Measurements from ENCODE around the gene PSORS1C2. TPM values are rescaled to one million over a fixed set of nuclear protein-coding genes. Genes with fewer than 3 reads are reported as not detected.
A peak's percentile ranks its signal among the peaks of the same experiment; 100 is the strongest.

The PSORS1C2 gene
- total and polyA plus RNA-seq, 11 donors = not detected

GRCh38 chr6:31145386-31145785, 6.5 kb upstream of the PSORS1C2 start:
- H3K27me3 ChIP-seq = no peaks in the 10 kb centered on the region
- peaks cover 0 to 24% (median 15%) of the 10 kb centered on the region in 12 donors for H3K4me1 ChIP-seq
- TF ChIP-seq, protein P1, sequence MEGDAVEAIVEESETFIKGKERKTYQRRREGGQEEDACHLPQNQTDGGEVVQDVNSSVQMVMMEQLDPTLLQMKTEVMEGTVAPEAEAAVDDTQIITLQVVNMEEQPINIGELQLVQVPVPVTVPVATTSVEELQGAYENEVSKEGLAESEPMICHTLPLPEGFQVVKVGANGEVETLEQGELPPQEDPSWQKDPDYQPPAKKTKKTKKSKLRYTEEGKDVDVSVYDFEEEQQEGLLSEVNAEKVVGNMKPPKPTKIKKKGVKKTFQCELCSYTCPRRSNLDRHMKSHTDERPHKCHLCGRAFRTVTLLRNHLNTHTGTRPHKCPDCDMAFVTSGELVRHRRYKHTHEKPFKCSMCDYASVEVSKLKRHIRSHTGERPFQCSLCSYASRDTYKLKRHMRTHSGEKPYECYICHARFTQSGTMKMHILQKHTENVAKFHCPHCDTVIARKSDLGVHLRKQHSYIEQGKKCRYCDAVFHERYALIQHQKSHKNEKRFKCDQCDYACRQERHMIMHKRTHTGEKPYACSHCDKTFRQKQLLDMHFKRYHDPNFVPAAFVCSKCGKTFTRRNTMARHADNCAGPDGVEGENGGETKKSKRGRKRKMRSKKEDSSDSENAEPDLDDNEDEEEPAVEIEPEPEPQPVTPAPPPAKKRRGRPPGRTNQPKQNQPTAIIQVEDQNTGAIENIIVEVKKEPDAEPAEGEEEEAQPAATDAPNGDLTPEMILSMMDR (IDR thresholded peaks at IDR 0.05) = no peak
- TF ChIP-seq POLR2A (IDR thresholded peaks at IDR 0.05) = no peak
- no peak overlapping the region for H3K27ac ChIP-seq
- no peaks in the 10 kb centered on the region for H3K9me3 ChIP-seq
- ATAC-seq = no peak
- no peak for DNase-seq
- peaks cover 0 to 44% (median 8%) of the 10 kb centered on the region in 9 donors for H3K36me3 ChIP-seq
- H3K4me3 ChIP-seq = no peak overlapping the region
- WGBS, 4 donors = 94 to 96% (median 95%) methylated on average over 10 of the region's 10 CpGs
- intact Hi-C loops (cut with DNase I) = no loop called here

GRCh38 chr6:31144970-31145340, 6.1 kb upstream of the PSORS1C2 start:
- TF ChIP-seq, protein P1 (IDR thresholded peaks at IDR 0.05) = no peak

DNA sequence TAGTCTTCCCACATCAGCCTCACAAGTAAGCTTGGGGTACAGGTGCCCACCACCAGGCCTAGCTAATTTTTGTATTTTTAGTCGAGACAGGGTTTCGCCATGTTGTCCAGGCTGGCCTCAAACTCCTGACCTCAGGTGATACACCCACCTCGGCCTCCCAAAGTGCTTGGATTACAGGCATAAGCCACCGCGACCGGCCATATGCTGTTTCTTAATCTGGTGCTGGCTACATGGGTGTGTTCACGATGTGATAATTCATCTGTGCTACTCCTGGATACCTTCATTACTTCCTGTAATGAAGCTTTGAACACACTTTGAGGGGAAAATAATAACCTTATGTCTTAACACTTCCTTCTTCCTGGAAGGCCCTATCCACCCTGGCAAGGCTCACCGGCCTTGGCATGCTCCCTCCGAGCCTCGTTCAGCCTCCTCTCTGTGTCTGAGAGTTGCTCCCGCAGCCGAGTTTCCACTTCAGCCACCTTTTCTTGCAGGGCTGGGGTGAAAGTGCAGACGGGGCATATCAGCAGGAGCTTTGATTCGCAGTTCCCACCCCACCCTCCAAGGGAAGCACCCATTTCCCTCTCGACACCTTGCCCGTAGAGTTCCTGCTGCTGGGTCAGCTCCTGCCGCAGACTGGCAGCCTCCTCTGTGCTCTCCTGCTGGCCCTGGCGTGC, 5.6 kb upstream of the PSORS1C2 start:
- Histone ChIP-seq H3K27me3 (no peaks in the 10 kb centered on the region), H3K27ac (no peak overlapping the region), H3K4me3 (no peak overlapping the region), H3K36me3 (peaks cover 0 to 38% (median 0%) of the 10 kb centered on the region in 9 donors), H3K9me3 (no peaks in the 10 kb centered on the region), H3K4me1 (peaks cover 0 to 27% (median 15%) of the 10 kb centered on the region in 12 donors)
- ATAC-seq (no peak), DNase-seq (no peak)
- WGBS, 4 donors = 88 to 93% (median 91%) methylated on average over 18 of the region's 18 CpGs
- intact Hi-C loops (cut with DNase I) = no loop called here
- TF ChIP-seq POLR2A (IDR thresholded peaks at IDR 0.05) = no peak
- TF ChIP-seq, protein P1 (IDR thresholded peaks at IDR 0.05) = no peak

More at GRCh38 chr6:31144970-31145340, 6.1 kb upstream of the PSORS1C2 start:
- Histone ChIP-seq H3K36me3 (peaks cover 0 to 41% (median 4%) of the 10 kb centered on the region in 9 donors), H3K27me3 (no peaks in the 10 kb centered on the region), H3K27ac (no peak overlapping the region), H3K4me1 (peaks cover 0 to 24% (median 15%) of the 10 kb centered on the region in 12 donors), H3K4me3 (no peak overlapping the region), H3K9me3 (no peaks in the 10 kb centered on the region)
- intact Hi-C loops (cut with DNase I) = no loop called here
- ATAC-seq (no peak), DNase-seq (no peak)
- whole genome bisulfite sequencing, 4 donors = 78 to 95% (median 81%) methylated on average over 10 to 11 of the region's 11 CpGs

DNA sequence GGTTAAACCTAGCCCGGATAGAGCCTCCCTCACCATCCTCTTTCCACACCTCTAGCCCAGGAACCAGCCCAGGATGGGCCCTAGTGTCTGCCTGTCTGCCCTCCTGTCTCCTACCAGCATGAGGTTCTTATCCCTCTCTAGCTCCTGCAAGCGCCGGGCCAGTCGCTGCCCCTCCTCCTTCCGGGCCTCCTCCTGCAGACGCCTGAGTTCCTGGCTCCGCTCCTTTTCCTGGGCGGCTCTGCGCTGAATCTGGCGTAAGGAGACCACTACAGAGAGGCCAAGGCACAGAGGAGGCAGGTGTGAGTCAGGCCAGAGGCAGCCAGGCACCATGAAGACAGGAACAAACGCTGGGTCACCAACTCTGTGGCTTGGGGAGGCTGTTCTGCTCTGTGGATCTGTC, 4.3 kb upstream of the PSORS1C2 start:
- intact Hi-C loops (cut with DNase I) = loop anchor here in 2 of 10 donors (1.0 to 2.0 kb wide), 2 partner anchors 15 to 44 kb away; partner anchors contain the start of gene TCF19 (in 1 of the 2)
- WGBS, 4 donors = 35 to 47% (median 42%) methylated on average over 9 to 11 of the region's 11 CpGs
- ATAC-seq = peak; percentile 52 to 90 (median 87)
- Histone ChIP-seq H3K9me3 (no peaks in the 10 kb centered on the region), H3K4me1 (peaks cover 0 to 32% (median 16%) of the 10 kb centered on the region in 12 donors), H3K4me3 (no peak overlapping the region), H3K36me3 (peaks cover 0 to 34% (median 0%) of the 10 kb centered on the region in 9 donors), H3K27me3 (no peaks in the 10 kb centered on the region), H3K27ac (peak overlapping the region in 10 of 12 donors; percentile 38 to 82 (median 52))
- DNase-seq = peak; percentile 50 to 83 (median 77)
- TF ChIP-seq, protein P1 (IDR thresholded peaks at IDR 0.05) = no peak
- TF ChIP-seq POLR2A (IDR thresholded peaks at IDR 0.05) = peak in 1 of 2 donors; percentile 36
